ENCODE results near the gene BTBD9. TPM values are rescaled to one million over a fixed set of nuclear protein-coding genes. Genes with fewer than 3 reads are reported as not detected.

The BTBD9 gene
- total and polyA plus RNA-seq, 2 of the 13 experiments (the other 11 are each of a cell fraction or from before 2014, with no cell fraction given) = 1.2 to 3.0 TPM

- no peaks in the 10 kb centered on the region for H3K36me3 ChIP-seq (replicated peaks in 1 of 2; ENCODE audit: control insufficient read depth in 1 of 2, insufficient read depth in 2 of 2, low read length in 2 of 2)
- DNase-seq (ENCODE audit: low spot score) (no peak), ATAC-seq (no peak), FAIRE-seq (no peak)
- no peaks in the 10 kb centered on the region for H3K9me3 ChIP-seq (ENCODE audit: low read length)
- H2AFZ ChIP-seq (ENCODE audit: low read length) = no peak overlapping the region
- BruUV-seq (replicated peaks) = no TSS peak
- H3K4me1 ChIP-seq (ENCODE audit: insufficient read depth, low read length) = peaks cover 20% of the 10 kb centered on the region
- TF ChIP-seq SAFB2 (CRISPR knock-in tag; IDR thresholded peaks at IDR 0.05; ENCODE audit: borderline replicate concordance, low read depth) (no peak), MXD1 (CRISPR knock-in tag; IDR thresholded peaks at IDR 0.05) (no peak), ZNF724P (CRISPR knock-in tag; IDR thresholded peaks at IDR 0.05; ENCODE audit: borderline replicate concordance) (no peak), ZNF432 (CRISPR knock-in tag; IDR thresholded peaks at IDR 0.05; ENCODE audit: borderline replicate concordance) (no peak), CENPBD1 (CRISPR knock-in tag; IDR thresholded peaks at IDR 0.05; ENCODE audit: borderline replicate concordance, low read depth) (no peak), ZNF7 (CRISPR knock-in tag; IDR thresholded peaks at IDR 0.05) (no peak), MTF2 (CRISPR knock-in tag; IDR thresholded peaks at IDR 0.05; ENCODE audit: borderline replicate concordance) (no peak), HMGXB4 (CRISPR knock-in tag; IDR thresholded peaks at IDR 0.05; ENCODE audit: borderline replicate concordance in 1 of 2, low read depth in 1 of 2) (no peak), ZNF253 (CRISPR knock-in tag; IDR thresholded peaks at IDR 0.05; ENCODE audit: borderline replicate concordance) (no peak), RCOR2 (CRISPR knock-in tag; IDR thresholded peaks at IDR 0.05) (no peak), MEIS1 (CRISPR knock-in tag; IDR thresholded peaks at IDR 0.05; ENCODE audit: borderline replicate concordance) (no peak), RAD51 (IDR thresholded peaks at IDR 0.05; ENCODE audit: borderline replicate concordance) (no peak), ZFAT (CRISPR knock-in tag; conservative IDR thresholded peaks at IDR 0.05) (no peak), ZNF777 (CRISPR knock-in tag; IDR thresholded peaks at IDR 0.05) (no peak), SOX5 (CRISPR knock-in tag; IDR thresholded peaks at IDR 0.05; ENCODE audit: borderline replicate concordance) (no peak)
- TF ChIP-seq, protein P1, sequence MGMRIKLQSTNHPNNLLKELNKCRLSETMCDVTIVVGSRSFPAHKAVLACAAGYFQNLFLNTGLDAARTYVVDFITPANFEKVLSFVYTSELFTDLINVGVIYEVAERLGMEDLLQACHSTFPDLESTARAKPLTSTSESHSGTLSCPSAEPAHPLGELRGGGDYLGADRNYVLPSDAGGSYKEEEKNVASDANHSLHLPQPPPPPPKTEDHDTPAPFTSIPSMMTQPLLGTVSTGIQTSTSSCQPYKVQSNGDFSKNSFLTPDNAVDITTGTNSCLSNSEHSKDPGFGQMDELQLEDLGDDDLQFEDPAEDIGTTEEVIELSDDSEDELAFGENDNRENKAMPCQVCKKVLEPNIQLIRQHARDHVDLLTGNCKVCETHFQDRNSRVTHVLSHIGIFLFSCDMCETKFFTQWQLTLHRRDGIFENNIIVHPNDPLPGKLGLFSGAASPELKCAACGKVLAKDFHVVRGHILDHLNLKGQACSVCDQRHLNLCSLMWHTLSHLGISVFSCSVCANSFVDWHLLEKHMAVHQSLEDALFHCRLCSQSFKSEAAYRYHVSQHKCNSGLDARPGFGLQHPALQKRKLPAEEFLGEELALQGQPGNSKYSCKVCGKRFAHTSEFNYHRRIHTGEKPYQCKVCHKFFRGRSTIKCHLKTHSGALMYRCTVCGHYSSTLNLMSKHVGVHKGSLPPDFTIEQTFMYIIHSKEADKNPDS (CRISPR knock-in tag; IDR thresholded peaks at IDR 0.05) = no peak
- TF ChIP-seq, protein P2, sequence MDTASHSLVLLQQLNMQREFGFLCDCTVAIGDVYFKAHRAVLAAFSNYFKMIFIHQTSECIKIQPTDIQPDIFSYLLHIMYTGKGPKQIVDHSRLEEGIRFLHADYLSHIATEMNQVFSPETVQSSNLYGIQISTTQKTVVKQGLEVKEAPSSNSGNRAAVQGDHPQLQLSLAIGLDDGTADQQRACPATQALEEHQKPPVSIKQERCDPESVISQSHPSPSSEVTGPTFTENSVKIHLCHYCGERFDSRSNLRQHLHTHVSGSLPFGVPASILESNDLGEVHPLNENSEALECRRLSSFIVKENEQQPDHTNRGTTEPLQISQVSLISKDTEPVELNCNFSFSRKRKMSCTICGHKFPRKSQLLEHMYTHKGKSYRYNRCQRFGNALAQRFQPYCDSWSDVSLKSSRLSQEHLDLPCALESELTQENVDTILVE (CRISPR knock-in tag; IDR thresholded peaks at IDR 0.05) = no peak
- 58% methylated on average over 5 of the region's 5 CpGs for WGBS (ENCODE audit: low lambda C conversion rate)
- no peak overlapping the region for H3K27ac ChIP-seq (ENCODE audit: extremely low read length, insufficient read depth, low read length)
- in situ Hi-C loops (cut with HindIII; ENCODE audit: extremely low pct_ligation_motif_present, low pct_unique_long_range_greater_than_20kb) (loop anchor here (5.0 to 25.0 kb wide), 2 partner anchors 467 to 762 kb away; no protein-coding TSS in a partner anchor), intact Hi-C loops (cut with micrococcal nuclease; ENCODE audit: unreplicated experiment) (loop anchor here (10.0 kb wide), 1 partner anchor 324 kb away; no protein-coding TSS in a partner anchor)
- no peaks in the 10 kb centered on the region for H3K79me2 ChIP-seq (ENCODE audit: insufficient read depth, low read length)
- no peak overlapping the region for H3K4me2 ChIP-seq (ENCODE audit: low read depth, low read length)
- no peak overlapping the region for H3K9ac ChIP-seq (ENCODE audit: insufficient read depth, low read depth, low read length)
- POLR2A ChIA-PET = no interaction called here
- H3K4me3 ChIP-seq (replicated peaks in 1 of 3; ENCODE audit: insufficient read depth in 1 of 3, low read depth in 2 of 3, low read length in 3 of 3) = no peak overlapping the region
- H3K27me3 ChIP-seq (ENCODE audit: control insufficient read depth in 1 of 2, insufficient read depth in 2 of 2, low read length in 2 of 2) = no peaks in the 10 kb centered on the region
- no peaks in the 10 kb centered on the region for H4K20me1 ChIP-seq (ENCODE audit: insufficient read depth, low read length)
- CTCF ChIA-PET (ENCODE audit: low intra/inter-chr PET ratio, low total read pairs) = no interaction called here
Measured at GRCh38 chr6:38498805-38499445, 140.8 kb downstream of the BTBD9 start.
